HL-60 (cell line): Measurements from ENCODE around the gene ZSCAN26.

Experiments used
- DNase-seq, 2 experiments: peaks; one replicate each; pipeline ENCODE4 v3.0.0-alpha.2; 2010 to 2020; ENCODE audit warnings: low read depth in 1 of 2, low spot score in 1 of 2
- H3K27ac ChIP-seq: fragments of 250-450 bp; sonication (Bioruptor Pico); replicated peaks from 2 replicates; pipeline ENCODE4 v1.5.1; 2020; ENCODE audit warnings: mild to moderate bottlenecking, moderate library complexity
- H3K27me3 ChIP-seq: fragments of 250-450 bp; sonication (Bioruptor Pico); 2 replicates; pipeline ENCODE4 v1.5.1; 2021; ENCODE audit warnings: mild to moderate bottlenecking, moderate library complexity; ENCODE audit not compliant: insufficient read depth, poor library complexity, severe bottlenecking
- H3K4me3 ChIP-seq: replicated peaks from 2 replicates; pipeline ENCODE4 v1.5.1; 2011; ENCODE audit warnings: mild to moderate bottlenecking, control low read depth, low read length; ENCODE audit not compliant: insufficient read depth
- GABPA ChIP-seq: IDR thresholded peaks from 2 replicates; pipeline ENCODE4 v1.6.1; 2012; ENCODE audit warnings: low read depth
- POLR2AphosphoS5 ChIP-seq: IDR thresholded peaks from 2 replicates; pipeline ENCODE4 v1.6.1; 2012; ENCODE audit warnings: low read depth
- REST ChIP-seq: IDR thresholded peaks from 2 replicates; pipeline ENCODE4 v1.6.1; 2012; ENCODE audit warnings: low read depth; ENCODE audit not compliant: insufficient replicate concordance
- SPI1 ChIP-seq: IDR thresholded peaks from 2 replicates; pipeline ENCODE4 v1.6.1; 2012; ENCODE audit warnings: low read depth, mild to moderate bottlenecking, borderline replicate concordance
- long read RNA-seq: library from polyadenylated mRNA; unstranded; transcript quantifications from one replicate; pipeline ENCODE4 v2.0.0, GENCODE V29; 2020
- TF ChIP-seq, protein P1 (sequence below): IDR thresholded peaks from one replicate; pipeline ENCODE4 v1.5.1; 2011; ENCODE audit warnings: low read length, control low read depth, inconsistent platforms; ENCODE audit not compliant: insufficient read depth

ZSCAN26 gene
- long read RNA-seq, transcript ZSCAN26-201 (4 exons, 2,362 nt): major isoform, 22 of 38 reads
- long read RNA-seq, partial matches to known transcripts: 2 of 38 reads
- long read RNA-seq, other reads (novel, unspliced or antisense): 9 of 38 reads

- H3K4me3 ChIP-seq: peak within 1 kb of the TSS; percentile 80
- H3K27me3 ChIP-seq: no peaks in the 10 kb centered on the region
- peak; percentile 32 for TF ChIP-seq REST
- no peak for TF ChIP-seq SPI1
- no peak; the same call in 1 of the 2 replicates for TF ChIP-seq GABPA
- peak; percentile 67 for TF ChIP-seq POLR2AphosphoS5
- TF ChIP-seq, protein P1, sequence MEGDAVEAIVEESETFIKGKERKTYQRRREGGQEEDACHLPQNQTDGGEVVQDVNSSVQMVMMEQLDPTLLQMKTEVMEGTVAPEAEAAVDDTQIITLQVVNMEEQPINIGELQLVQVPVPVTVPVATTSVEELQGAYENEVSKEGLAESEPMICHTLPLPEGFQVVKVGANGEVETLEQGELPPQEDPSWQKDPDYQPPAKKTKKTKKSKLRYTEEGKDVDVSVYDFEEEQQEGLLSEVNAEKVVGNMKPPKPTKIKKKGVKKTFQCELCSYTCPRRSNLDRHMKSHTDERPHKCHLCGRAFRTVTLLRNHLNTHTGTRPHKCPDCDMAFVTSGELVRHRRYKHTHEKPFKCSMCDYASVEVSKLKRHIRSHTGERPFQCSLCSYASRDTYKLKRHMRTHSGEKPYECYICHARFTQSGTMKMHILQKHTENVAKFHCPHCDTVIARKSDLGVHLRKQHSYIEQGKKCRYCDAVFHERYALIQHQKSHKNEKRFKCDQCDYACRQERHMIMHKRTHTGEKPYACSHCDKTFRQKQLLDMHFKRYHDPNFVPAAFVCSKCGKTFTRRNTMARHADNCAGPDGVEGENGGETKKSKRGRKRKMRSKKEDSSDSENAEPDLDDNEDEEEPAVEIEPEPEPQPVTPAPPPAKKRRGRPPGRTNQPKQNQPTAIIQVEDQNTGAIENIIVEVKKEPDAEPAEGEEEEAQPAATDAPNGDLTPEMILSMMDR: no peak
- DNase-seq: peak; percentile 89 to 90
- H3K27ac ChIP-seq: peak within 1 kb of the TSS; percentile 87
Observed at GRCh38 chr6:28266962-28267694, at the start of gene ZSCAN26. TSS of gene ZSCAN26 (plus strand) at chr6:28267143. CDS start at chr6:28271920, 4,777 bp downstream.

DNA sequence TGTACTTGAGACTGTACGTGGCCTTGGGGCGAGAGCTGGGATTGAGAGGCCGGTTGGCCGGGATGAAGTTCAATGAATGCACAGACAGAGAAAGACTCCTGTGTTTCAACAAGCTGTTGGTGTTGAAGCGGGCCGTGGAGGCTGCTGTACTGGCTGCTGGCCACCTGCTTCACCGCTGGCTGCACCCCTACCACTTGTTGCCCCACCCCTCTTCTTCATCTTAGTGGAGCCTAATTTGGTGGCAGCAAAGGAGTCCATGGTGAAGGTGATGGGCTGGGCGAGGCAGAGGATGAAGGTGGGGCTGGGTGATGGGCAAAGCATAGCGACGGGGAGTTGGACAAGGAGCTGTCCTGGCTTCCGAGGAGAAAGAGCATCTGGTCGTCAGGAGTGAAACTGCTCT is 49.1 kb upstream of the ZSCAN26 start:
- no peak overlapping the region for H3K27ac ChIP-seq

More for the DNA sequence above, 49.1 kb upstream of the ZSCAN26 start:
- Histone ChIP-seq H3K4me3 (no peak overlapping the region), H3K27me3 (no peaks in the 10 kb centered on the region)
- no peak for DNase-seq
- TF ChIP-seq, protein P1: no peak
- no peak for TF ChIP-seq POLR2AphosphoS5
- TF ChIP-seq GABPA: no peak
- no peak for TF ChIP-seq REST
- no peak for TF ChIP-seq SPI1
